ENCODE measurements around the gene PSMD6.

DNA sequence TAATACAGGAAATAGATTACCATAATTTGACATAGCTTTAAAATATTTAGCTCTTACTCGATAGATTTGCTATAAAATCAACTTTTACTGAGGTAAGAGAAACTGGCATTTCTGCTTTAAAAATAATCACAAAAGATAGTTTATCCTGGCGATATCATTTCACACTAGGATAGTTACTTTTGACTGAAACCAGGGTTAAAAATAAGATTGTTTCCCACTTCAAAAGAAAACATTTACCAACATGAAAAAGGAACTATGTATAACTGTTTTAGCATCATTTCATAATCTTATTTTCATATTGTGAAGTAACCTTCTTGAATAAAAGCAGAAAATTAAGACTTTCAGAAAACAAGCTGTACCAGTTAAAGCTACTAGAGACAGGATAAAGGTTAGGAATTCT, 15.3 kb downstream of the PSMD6 start:
- no peak for TF ChIP-seq CTCF (IDR thresholded peaks at IDR 0.05 in 2 of 3, conservative IDR thresholded peaks at IDR 0.05 in 1 of 3; ENCODE audit: borderline replicate concordance in 1 of 3, insufficient read depth in 1 of 3, low read depth in 2 of 3, low read length in 2 of 3)
- no peak for TF ChIP-seq YY1 (IDR thresholded peaks at IDR 0.05; ENCODE audit: extremely low read depth, insufficient replicate concordance, low read depth, low read length)
- no peak for TF ChIP-seq EZH2 (IDR thresholded peaks at IDR 0.05)
- no peak for TF ChIP-seq RAD21 (IDR thresholded peaks at IDR 0.05; ENCODE audit: low read depth)
- no peak for TF ChIP-seq POLR2AphosphoS5 (IDR thresholded peaks at IDR 0.05; ENCODE audit: low read depth, low read length)
- TF ChIP-seq POLR2A (IDR thresholded peaks at IDR 0.05; ENCODE audit: borderline replicate concordance, extremely low read depth, insufficient read depth, insufficient read length), result no peak
- no peak for TF ChIP-seq SP1 (IDR thresholded peaks at IDR 0.05; ENCODE audit: low read depth)
- no peak for TF ChIP-seq FOSL1 (IDR thresholded peaks at IDR 0.05; ENCODE audit: low read depth)
- no peak for TF ChIP-seq CEBPB (IDR thresholded peaks at IDR 0.05; ENCODE audit: low read depth)
- TF ChIP-seq TCF7L2 (IDR thresholded peaks at IDR 0.05; ENCODE audit: borderline replicate concordance, extremely low read depth, insufficient read depth, insufficient read length), result no peak

Data from HCT116 (cell line).